Fibroblast of pulmonary artery (primary cell): ENCODE measurements around the gene PPARG.
A peak's percentile ranks its signal among the peaks of the same experiment; 100 is the strongest.

Experiments used
- DNase-seq: peaks from one replicate; pipeline ENCODE4 v3.0.0-alpha.2; 2010; ENCODE audit warnings: low read depth
- H3K4me3 ChIP-seq: replicated peaks from 2 replicates; pipeline ENCODE4 v1.5.1; 2011; ENCODE audit warnings: low read depth, mild to moderate bottlenecking, control low read depth, low read length, moderate library complexity
- TF ChIP-seq, protein P1 (sequence below): IDR thresholded peaks from 2 replicates; pipeline ENCODE4 v1.5.1; 2011; ENCODE audit warnings: mild to moderate bottlenecking, control low read depth, low read length, inconsistent platforms; ENCODE audit errors: missing control alignments

Gene PPARG

GRCh38 chr3:12287727-12288181 lies 1.1 kb upstream of the PPARG start:
- peak overlapping the region; percentile 78 for H3K4me3 ChIP-seq
- TF ChIP-seq, protein P1, sequence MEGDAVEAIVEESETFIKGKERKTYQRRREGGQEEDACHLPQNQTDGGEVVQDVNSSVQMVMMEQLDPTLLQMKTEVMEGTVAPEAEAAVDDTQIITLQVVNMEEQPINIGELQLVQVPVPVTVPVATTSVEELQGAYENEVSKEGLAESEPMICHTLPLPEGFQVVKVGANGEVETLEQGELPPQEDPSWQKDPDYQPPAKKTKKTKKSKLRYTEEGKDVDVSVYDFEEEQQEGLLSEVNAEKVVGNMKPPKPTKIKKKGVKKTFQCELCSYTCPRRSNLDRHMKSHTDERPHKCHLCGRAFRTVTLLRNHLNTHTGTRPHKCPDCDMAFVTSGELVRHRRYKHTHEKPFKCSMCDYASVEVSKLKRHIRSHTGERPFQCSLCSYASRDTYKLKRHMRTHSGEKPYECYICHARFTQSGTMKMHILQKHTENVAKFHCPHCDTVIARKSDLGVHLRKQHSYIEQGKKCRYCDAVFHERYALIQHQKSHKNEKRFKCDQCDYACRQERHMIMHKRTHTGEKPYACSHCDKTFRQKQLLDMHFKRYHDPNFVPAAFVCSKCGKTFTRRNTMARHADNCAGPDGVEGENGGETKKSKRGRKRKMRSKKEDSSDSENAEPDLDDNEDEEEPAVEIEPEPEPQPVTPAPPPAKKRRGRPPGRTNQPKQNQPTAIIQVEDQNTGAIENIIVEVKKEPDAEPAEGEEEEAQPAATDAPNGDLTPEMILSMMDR = no peak
- DNase-seq = peak; percentile 57

GRCh38 chr3:12289524-12289923 lies 654 bp downstream of the PPARG start:
- DNase-seq = no peak
- TF ChIP-seq, protein P1 = no peak
- H3K4me3 ChIP-seq = peak overlapping the region; percentile 78

- DNase-seq = no peak
- TF ChIP-seq, protein P1 = no peak
- no peak overlapping the region for H3K4me3 ChIP-seq
Observed at GRCh38 chr3:12292770-12293169, 3.9 kb downstream of the PPARG start.

- TF ChIP-seq, protein P1 = no peak
- H3K4me3 ChIP-seq = no peak overlapping the region
- DNase-seq = peak; percentile 73
Observed at GRCh38 chr3:12294885-12295580, 6.2 kb downstream of the PPARG start.

- no peak overlapping the region for H3K4me3 ChIP-seq
- TF ChIP-seq, protein P1 = no peak
- DNase-seq = no peak
Observed at GRCh38 chr3:12296511-12296910, 7.6 kb downstream of the PPARG start.

- TF ChIP-seq, protein P1 = no peak
- no peak overlapping the region for H3K4me3 ChIP-seq
- DNase-seq = no peak
Observed at GRCh38 chr3:12299026-12299425, 10.2 kb downstream of the PPARG start.

DNA sequence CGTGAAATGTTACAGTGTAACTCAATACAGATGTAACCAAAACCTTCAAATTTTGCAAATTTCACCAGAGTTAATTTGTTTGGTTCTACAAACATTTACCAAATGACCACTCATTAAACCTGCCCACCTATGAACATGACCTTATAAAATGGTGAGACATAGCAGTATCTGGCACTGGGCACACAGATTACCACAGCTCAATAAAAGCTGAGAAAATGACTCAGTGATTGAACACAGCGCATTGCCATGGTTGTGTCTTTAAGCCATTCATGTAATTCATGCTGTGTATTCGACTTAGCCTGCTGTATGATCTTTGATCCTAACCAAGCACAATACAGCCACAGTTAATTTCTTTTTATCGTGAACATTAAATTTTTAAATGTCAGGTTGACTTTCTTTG lies 11.3 kb downstream of the PPARG start:
- TF ChIP-seq, protein P1 = no peak
- no peak for DNase-seq
- H3K4me3 ChIP-seq = no peak overlapping the region
